Right lobe of liver (tissue), 4 donors: ENCODE measurements around the gene CACNA1C.

ENCODE experiments used
- POLR2A ChIP-seq: fragments of 450-650 bp; IDR thresholded peaks from one replicate; pipeline ENCODE4 v1.6.1; 2017; ENCODE audit warnings: antibody characterized with exemption, mild to moderate bottlenecking
- TF ChIP-seq, protein P1 (sequence below), 4 donors: fragments of 200-600 bp in 3 of 4; fragments of 450-650 bp in 1 of 4; IDR thresholded peaks; one replicate each; pipeline versions ENCODE4 v1.5.1 to v1.8.0; 2016 to 2022; ENCODE audit warnings: antibody characterized with exemption in 4 of 4, mild to moderate bottlenecking in 2 of 4
- donor health status: DM: no; HTN: no; CAD: no.
- donor health status: DM: no; HTN: no; CAD: no.
- donor health status: DM: no; HTN: yes; CAD: no.

DNA sequence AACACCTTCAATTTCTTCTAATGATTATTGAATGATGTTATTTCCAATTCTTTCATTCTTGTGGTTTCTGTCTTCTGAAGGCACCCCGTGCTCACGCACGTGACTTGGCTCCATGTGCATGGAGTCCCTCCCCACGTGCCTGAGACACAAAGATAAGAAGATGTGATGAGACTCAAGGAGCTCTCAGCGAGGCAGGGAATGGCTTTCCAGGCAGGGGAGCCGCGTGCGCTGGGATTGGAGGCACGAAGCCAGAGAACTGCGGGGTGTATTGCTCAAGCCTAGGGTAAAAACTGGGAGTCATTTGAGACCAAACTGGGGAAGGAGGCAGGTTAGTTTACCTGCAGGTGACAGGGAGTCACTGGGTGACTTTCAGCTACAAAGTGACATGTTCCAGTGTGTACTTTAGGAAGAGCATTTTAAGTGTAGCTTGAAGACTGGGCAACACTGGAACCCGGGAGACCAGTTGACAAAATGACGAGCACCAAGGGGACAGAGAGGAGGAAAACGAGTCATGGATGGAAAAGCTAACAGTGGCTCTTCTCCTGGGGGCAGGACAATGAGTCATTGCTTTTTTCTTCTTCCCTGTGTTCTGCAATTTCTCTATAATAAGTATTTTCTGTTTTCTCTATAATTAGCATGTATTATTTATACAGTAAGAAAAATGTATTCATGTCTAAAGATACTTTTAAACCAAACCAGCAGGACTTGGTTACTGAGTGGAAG lies 430.3 kb downstream of the CACNA1C start:
- TF ChIP-seq, protein P1, sequence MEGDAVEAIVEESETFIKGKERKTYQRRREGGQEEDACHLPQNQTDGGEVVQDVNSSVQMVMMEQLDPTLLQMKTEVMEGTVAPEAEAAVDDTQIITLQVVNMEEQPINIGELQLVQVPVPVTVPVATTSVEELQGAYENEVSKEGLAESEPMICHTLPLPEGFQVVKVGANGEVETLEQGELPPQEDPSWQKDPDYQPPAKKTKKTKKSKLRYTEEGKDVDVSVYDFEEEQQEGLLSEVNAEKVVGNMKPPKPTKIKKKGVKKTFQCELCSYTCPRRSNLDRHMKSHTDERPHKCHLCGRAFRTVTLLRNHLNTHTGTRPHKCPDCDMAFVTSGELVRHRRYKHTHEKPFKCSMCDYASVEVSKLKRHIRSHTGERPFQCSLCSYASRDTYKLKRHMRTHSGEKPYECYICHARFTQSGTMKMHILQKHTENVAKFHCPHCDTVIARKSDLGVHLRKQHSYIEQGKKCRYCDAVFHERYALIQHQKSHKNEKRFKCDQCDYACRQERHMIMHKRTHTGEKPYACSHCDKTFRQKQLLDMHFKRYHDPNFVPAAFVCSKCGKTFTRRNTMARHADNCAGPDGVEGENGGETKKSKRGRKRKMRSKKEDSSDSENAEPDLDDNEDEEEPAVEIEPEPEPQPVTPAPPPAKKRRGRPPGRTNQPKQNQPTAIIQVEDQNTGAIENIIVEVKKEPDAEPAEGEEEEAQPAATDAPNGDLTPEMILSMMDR (IDR thresholded peaks at IDR 0.05) = no peak
- TF ChIP-seq POLR2A = no peak
